Activated T-helper 1 cell treated with Interleukin-2 at 50 U/mL for 16 hours (primary cell): ENCODE results near the gene ADORA2A.

Experiments
- DNase-seq: peaks from one replicate; pipeline ENCODE4 v3.0.0-alpha.2; 2020; ENCODE audit warnings: low read depth

Gene ADORA2A

GRCh38 chr22:24404561-24405275 is 22.7 kb upstream of the ADORA2A start:
- DNase-seq: no peak

GRCh38 chr22:24405631-24406321 is 21.6 kb upstream of the ADORA2A start:
- DNase-seq: no peak

DNA sequence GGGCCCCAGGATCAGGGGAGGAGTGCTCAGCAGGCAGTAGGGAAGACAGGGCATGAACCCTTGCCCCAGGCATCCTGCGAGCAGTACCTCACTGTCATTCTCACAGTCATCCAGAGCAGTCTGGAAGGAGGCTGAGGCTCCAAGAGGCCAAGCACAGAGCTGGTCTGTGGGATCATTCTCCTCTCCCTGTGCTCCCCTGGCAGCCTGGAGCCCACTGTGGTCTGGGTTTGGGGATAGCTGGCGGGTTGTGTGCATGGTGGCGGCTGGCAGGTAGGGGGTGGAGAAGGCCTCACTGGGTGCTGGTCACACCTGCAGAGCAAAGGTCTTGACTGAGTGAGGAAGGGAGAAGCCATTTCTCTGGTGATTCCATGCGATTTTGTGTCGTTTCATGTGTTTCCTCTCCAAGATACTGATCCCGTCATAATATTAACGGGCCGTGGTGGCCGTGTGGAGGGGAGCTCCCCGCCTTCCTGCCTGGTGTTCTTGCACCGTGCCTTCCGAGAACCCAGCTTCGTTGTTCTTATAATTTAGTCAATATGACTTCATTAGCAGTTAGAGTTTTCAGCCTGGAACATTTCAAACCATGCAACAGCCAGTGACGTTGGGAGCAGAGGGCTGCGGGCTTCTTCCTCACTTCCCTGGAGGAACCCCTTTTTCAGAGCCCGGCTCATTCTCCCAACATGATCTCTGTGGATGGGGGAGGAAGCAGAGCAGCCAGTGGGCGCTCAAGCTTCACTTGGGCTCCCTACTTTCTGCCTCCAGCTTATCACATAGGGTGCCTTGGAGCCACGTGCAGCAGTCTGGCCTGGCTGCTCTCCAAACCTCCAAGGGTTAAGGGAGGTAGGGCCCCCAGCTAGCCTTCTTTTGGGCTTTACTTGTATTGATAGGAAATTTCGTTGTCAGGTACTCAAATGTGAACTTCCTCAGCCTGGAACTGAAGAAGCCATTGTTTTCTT is 20.8 kb upstream of the ADORA2A start:
- DNase-seq: no peak

- no peak for DNase-seq
Observed at GRCh38 chr22:24407278-24407665, 20.1 kb upstream of the ADORA2A start.

DNA sequence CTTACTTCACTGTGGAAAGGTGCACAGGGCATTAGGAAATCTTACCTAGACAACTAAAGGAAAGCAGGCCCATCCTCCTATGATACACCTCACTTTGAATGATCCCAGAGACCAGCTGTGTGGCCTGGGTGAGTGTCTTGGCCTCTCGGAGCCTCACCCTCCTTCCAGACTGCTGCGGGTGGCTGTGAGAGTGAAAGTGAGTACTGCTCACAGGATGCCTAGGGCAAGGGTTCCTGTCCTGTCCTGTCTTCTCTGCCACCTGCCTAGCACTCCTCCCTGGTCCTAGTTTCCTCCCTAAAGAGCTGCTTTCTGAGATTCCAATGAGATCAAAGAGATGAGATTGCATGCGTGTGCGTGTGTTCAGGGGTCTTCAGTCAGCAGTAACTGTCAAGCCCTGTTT is 19.5 kb upstream of the ADORA2A start:
- no peak for DNase-seq

- DNase-seq: no peak
Observed at GRCh38 chr22:24408630-24409029, 18.8 kb upstream of the ADORA2A start.

GRCh38 chr22:24409707-24410106 is 17.7 kb upstream of the ADORA2A start:
- DNase-seq: no peak

GRCh38 chr22:24410110-24410856 is 17.1 kb upstream of the ADORA2A start:
- no peak for DNase-seq

GRCh38 chr22:24411256-24412004 is 16.0 kb upstream of the ADORA2A start:
- no peak for DNase-seq

DNA sequence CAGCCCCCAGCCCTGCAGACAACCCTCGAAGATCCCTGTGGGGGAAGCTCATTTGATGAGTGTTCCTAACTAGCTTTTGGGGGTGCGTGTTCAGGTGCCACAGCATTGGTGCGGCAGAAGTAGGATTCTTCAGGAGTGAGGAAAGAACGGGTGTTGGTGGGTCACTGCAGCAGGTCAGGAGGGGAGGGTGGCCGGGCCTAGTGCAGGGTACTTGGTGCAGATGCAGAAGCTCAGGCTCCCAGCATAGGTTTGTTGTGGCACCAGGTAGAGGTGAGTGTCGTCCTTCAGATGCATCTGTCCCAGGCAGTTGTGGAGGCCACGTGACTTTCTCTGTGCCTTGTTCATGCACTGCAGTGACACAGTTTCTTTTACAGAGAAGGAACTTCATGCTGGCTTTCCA is 15.1 kb upstream of the ADORA2A start:
- DNase-seq: no peak

DNA sequence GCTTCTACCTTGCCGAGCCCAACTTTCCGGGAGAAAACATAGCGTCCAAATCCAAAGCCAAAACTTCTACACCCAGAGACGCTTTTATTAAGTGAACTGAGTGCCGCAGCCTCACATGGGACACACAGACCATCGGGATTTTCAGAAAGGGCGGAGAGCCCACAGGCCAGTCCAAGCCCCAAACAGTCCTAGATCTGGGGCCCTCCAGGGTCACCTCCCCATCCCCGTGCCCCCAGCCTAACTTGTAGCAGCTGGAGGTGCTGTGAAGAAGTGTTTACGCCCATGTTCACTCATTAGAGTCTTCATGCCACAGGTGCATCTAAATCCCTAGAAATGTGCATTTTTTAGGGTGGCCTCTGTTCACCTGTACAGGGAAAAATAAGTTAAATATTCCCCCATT is 14.1 kb upstream of the ADORA2A start:
- no peak for DNase-seq

GRCh38 chr22:24413736-24414385 is 13.5 kb upstream of the ADORA2A start:
- no peak for DNase-seq

DNA sequence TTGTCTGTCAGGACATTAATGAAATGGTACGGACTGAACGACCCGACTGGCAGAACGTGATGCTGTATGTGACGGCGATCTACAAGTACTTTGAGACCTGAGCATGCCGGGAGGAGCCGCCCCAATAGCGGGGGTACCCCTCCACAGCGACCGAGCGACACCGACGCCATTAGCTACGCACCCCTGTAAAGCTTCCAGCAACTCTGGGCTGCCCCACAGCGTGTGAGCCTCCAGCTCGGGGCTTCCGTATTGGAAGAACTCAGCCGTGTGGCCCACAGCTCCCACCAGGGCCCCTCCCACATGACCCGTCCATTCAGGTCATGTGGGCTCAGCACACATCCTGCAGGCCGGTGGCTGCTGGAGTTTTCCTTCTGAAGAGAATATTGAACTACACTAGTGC is 12.9 kb upstream of the ADORA2A start:
- no peak for DNase-seq

DNA sequence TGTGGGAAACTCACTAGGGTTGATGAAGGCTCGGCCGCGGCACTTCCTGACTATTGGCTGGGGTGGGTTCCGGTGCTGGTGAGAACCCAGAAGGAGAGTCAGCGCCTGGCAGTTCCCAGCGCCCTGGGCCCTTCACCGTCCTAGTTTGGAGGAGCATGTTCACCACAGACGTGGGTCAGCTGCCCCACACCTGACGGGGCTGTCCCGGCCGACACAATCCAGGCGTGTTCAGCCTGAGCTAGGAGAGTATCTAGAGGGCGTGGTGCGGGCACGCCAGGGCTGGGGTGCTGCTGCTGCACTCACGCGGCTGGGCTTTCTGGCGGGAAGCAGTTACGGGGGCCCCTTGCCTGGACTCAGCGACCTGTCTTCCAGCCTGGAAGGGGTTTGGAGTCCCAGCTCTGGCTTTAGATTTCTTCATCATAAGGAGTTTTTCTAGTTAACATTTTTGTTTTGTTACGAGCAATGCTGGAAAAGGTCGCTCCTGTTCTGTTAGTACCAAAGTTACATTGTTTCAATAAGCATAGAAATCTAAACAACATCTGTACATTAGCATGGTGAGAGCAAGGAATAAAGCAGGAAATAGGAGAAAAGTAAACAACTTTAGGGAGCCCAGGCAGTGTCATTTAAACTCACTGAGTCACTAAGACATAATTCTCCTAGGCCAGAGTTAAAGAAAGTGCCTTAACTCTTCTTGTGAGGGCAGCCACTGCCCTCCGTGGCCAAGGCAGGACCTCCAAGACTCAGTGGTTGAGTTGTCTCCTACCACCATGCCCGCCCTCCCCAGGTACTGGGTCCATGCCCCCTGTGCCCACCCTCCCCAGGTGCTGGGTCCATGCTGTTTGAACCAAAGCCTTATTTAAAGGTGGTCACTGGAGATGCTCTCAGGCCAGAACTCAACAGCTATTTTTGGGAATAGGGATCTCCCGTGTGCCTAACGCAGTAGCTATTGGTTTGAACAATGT is 12.1 kb upstream of the ADORA2A start:
- no peak for DNase-seq

DNA sequence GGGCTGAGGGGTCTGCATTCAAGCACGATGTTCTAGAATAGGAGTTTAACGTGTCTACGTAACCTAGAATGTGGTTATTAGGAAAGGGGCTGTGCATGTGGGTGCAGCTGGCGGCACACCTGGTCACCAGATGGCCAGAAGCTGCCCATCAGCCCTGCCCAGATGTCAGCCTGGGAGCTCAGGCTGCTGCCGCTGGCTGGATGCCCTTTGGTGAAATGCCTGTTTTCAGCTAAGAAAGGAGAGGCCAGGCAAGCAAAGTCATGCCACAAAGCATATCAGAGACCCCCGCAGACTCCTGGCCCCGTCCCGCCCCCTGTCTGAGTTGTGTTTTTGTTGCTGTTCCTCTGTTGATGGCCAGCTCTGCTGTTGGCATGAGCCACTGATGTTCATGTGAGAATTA is 11.3 kb upstream of the ADORA2A start:
- DNase-seq: no peak

- no peak for DNase-seq
Observed at GRCh38 chr22:24416611-24417010, 10.8 kb upstream of the ADORA2A start.

DNA sequence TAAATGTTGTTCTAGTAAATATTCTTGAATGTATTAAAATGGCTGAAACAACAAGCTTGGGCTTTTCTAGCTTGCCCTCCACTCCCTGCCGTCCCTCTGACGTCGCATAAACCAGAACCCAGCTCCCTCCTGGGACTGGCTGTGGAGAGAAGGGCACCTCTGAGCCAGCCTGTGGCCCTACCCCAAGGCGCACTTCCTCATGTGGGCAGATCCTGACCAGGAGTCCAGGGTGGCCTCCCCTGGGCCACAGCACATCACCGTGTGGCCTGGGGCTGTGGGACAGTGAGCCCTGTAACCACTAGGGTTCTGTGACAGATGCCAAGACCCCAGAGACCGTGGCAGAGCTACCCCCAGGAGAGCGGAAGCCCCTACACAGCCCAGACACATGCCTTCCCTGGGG is 10.2 kb upstream of the ADORA2A start:
- no peak for DNase-seq

DNA sequence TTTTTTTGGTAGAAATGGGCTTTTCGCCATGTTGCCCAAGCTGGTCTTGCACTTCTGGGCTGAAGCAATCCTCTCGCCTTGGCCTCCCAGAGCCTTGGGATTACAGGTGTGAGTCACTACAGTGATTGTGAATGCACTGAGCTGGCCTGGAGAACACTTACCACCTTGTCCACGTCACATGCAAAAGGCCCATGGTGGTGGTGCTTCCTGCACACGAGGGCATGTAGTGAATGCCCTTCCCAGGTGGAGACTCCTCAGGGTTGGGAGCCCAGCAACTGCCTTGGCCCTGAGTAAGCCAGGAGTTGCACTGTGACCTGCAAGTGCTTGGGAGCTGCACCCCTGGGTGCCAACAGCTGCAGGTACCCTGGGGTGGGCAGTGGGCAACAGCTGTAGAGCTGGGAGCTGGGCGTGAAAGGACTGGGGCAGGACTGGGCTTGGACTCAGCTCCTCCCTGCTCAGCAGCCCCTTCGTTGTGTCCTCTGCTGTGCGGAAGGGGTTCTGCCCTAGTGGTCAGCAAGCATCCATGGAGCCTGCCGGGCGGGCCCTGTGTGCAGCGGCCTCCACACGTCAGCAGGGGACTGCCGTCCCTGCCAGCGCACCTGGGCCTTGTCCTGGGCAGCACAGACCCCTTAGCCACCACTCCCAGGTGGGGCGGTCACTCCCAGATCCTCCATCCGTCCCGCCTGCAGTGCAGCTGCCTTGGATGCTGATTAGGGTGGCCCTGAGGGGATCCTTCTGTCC is 9.3 kb upstream of the ADORA2A start:
- no peak for DNase-seq
